ENCODE data around the gene ENOX1.

The ENOX1 gene

GRCh38 chr13:43785650-43786471 lies 911 bp downstream of the ENOX1 start:
- no peak for DNase-seq (ENCODE audit: low read depth)

GRCh38 chr13:43785261-43785649 lies 1.5 kb downstream of the ENOX1 start:
- no peak for DNase-seq (ENCODE audit: low read depth)

GRCh38 chr13:43784496-43784895 lies 2.3 kb downstream of the ENOX1 start:
- DNase-seq (ENCODE audit: low read depth): no peak

- DNase-seq (ENCODE audit: low read depth): no peak
These were observed 3.0 kb downstream of the ENOX1 start for GRCh38 chr13:43783820-43784219.

- DNase-seq (ENCODE audit: low read depth): no peak
These were observed 4.1 kb downstream of the ENOX1 start for GRCh38 chr13:43782686-43783085.

GRCh38 chr13:43780666-43781065 lies 6.1 kb downstream of the ENOX1 start:
- no peak for DNase-seq (ENCODE audit: low read depth)

GRCh38 chr13:43776501-43777079 lies 10.2 kb downstream of the ENOX1 start:
- no peak for DNase-seq (ENCODE audit: low read depth)

GRCh38 chr13:43776006-43776405 lies 10.8 kb downstream of the ENOX1 start:
- no peak for DNase-seq (ENCODE audit: low read depth)

GRCh38 chr13:43773602-43774001 lies 13.2 kb downstream of the ENOX1 start:
- no peak for DNase-seq (ENCODE audit: low read depth)

- DNase-seq (ENCODE audit: low read depth): no peak
These were observed 15.9 kb downstream of the ENOX1 start for GRCh38 chr13:43770871-43771270.

- no peak for DNase-seq (ENCODE audit: low read depth)
These were observed 17.2 kb downstream of the ENOX1 start for GRCh38 chr13:43769529-43769928.

GRCh38 chr13:43767341-43767931 lies 19.3 kb downstream of the ENOX1 start:
- DNase-seq (ENCODE audit: low read depth): no peak

GRCh38 chr13:43766725-43767124 lies 20.0 kb downstream of the ENOX1 start:
- DNase-seq (ENCODE audit: low read depth): no peak

GRCh38 chr13:43764349-43764748 lies 22.4 kb downstream of the ENOX1 start:
- no peak for DNase-seq (ENCODE audit: low read depth)

GRCh38 chr13:43763143-43763759 lies 23.5 kb downstream of the ENOX1 start:
- no peak for DNase-seq (ENCODE audit: low read depth)

GRCh38 chr13:43761616-43762315 lies 25.0 kb downstream of the ENOX1 start:
- DNase-seq (ENCODE audit: low read depth): no peak

- no peak for DNase-seq (ENCODE audit: low read depth)
These were observed 26.5 kb downstream of the ENOX1 start for GRCh38 chr13:43760257-43760656.

GRCh38 chr13:43758834-43759233 lies 27.9 kb downstream of the ENOX1 start:
- no peak for DNase-seq (ENCODE audit: low read depth)

GRCh38 chr13:43757266-43757665 lies 29.5 kb downstream of the ENOX1 start:
- no peak for DNase-seq (ENCODE audit: low read depth)

GRCh38 chr13:43755844-43756243 lies 30.9 kb downstream of the ENOX1 start:
- no peak for DNase-seq (ENCODE audit: low read depth)

GRCh38 chr13:43751624-43752023 lies 35.1 kb downstream of the ENOX1 start:
- no peak for DNase-seq (ENCODE audit: low read depth)

- DNase-seq (ENCODE audit: low read depth): no peak
These were observed 37.3 kb downstream of the ENOX1 start for GRCh38 chr13:43749503-43749902.
